ENCODE data around the gene PRDX5. TPM values are rescaled to one million over a fixed set of nuclear protein-coding genes. Genes with fewer than 3 reads are reported as not detected.

The PRDX5 gene
- total and polyA plus RNA-seq, 9 of the 15 experiments (the other 6 are each of a cell fraction or from before 2014, with no cell fraction given): 40.8 to 327 (median 204) TPM

- FAIRE-seq (no peak), DNase-seq (ENCODE audit: extremely low read depth in 1 of 4, low spot score in 3 of 4) (no peak), ATAC-seq (no peak)
- Histone ChIP-seq H3K27ac (ENCODE audit: extremely low read depth, low read depth, low read length) (no peak overlapping the region), H3K27me3 (ENCODE audit: control insufficient read depth in 2 of 2, insufficient read depth in 2 of 2, low read length in 2 of 2) (no peaks in the 10 kb centered on the region), H2AFZ (ENCODE audit: low read depth, low read length) (no peak overlapping the region), H3K4me3 (no peak overlapping the region), H3K9me3 (replicated peaks; ENCODE audit: control insufficient read depth, insufficient read depth, low read depth, low read length) (no peaks in the 10 kb centered on the region), H3K79me2 (ENCODE audit: control insufficient read depth, insufficient read depth, low read length) (peaks cover 17% of the 10 kb centered on the region), H3K9ac (ENCODE audit: insufficient read depth in 1 of 2, low read depth in 2 of 2, low read length in 2 of 2) (0 out of 4 replicates have a peak overlapping the region, but pooled peaks of 1 of the 2 experiments have one; percentile 22), H4K20me1 (replicated peaks; ENCODE audit: control insufficient read depth, insufficient read depth, low read length) (no peaks in the 10 kb centered on the region), H3K4me1 (replicated peaks in 1 of 2; ENCODE audit: control insufficient read depth in 2 of 2, insufficient read depth in 2 of 2, low read length in 2 of 2) (peaks cover 17 to 33% of the 10 kb centered on the region in 2 experiments), H3K36me3 (ENCODE audit: control insufficient read depth, insufficient read depth, low read length) (peaks cover 62% of the 10 kb centered on the region; the same call in 2 of the 3 replicates), H3K4me2 (ENCODE audit: insufficient read depth, low read length) (no peak overlapping the region), H3K9me1 (ENCODE audit: control insufficient read depth, insufficient read depth, low read length) (no peaks in the 10 kb centered on the region)
- in situ Hi-C loops (cut with MboI) (no loop called here), intact Hi-C loops (cut with micrococcal nuclease) (no loop called here)
- WGBS (ENCODE audit: insufficient coverage, low coverage, missing lambda C conversion rate): 89% methylated on average over 10 of the region's 10 CpGs
- TF ChIP-seq ZKSCAN1 (IDR thresholded peaks at IDR 0.05; ENCODE audit: low read depth, low read length) (peak; percentile 38; the same call in 1 of the 2 replicates), GABPB2 (CRISPR knock-in tag; conservative IDR thresholded peaks at IDR 0.05) (no peak)
- CTCF ChIA-PET (ENCODE audit: low intra/inter-chr PET ratio): no interaction called here
- no TSS peak for BruUV-seq (replicated peaks)
- POLR2A ChIA-PET: interaction anchor here (1.2 kb wide), 1 partner anchor 10 kb away, joined by 3 read pairs; no protein-coding TSS in a partner anchor
Measured at GRCh38 chr11:64362339-64362738, 44.4 kb downstream of the PRDX5 start.

- Histone ChIP-seq H3K9me1 (ENCODE audit: control insufficient read depth, insufficient read depth, low read length) (no peaks in the 10 kb centered on the region), H4K20me1 (replicated peaks; ENCODE audit: control insufficient read depth, insufficient read depth, low read length) (no peaks in the 10 kb centered on the region), H3K4me1 (replicated peaks in 1 of 2; ENCODE audit: control insufficient read depth in 2 of 2, insufficient read depth in 2 of 2, low read length in 2 of 2) (peaks cover 2 to 17% of the 10 kb centered on the region in 2 experiments; a peak in 2 of 5 replicates), H3K9me3 (replicated peaks; ENCODE audit: control insufficient read depth, insufficient read depth, low read depth, low read length) (no peaks in the 10 kb centered on the region), H3K27me3 (ENCODE audit: control insufficient read depth in 2 of 2, insufficient read depth in 2 of 2, low read length in 2 of 2) (no peaks in the 10 kb centered on the region), H3K4me3 (no peak overlapping the region), H3K4me2 (ENCODE audit: insufficient read depth, low read length) (no peak overlapping the region), H3K9ac (ENCODE audit: insufficient read depth in 1 of 2, low read depth in 2 of 2, low read length in 2 of 2) (no peak overlapping the region), H2AFZ (ENCODE audit: low read depth, low read length) (no peak overlapping the region), H3K27ac (ENCODE audit: extremely low read depth, low read depth, low read length) (no peak overlapping the region), H3K79me2 (ENCODE audit: control insufficient read depth, insufficient read depth, low read length) (peaks cover 5% of the 10 kb centered on the region), H3K36me3 (ENCODE audit: control insufficient read depth, insufficient read depth, low read length) (peaks cover 79% of the 10 kb centered on the region; the same call in 2 of the 3 replicates)
- in situ Hi-C loops (cut with MboI) (no loop called here), intact Hi-C loops (cut with micrococcal nuclease) (no loop called here)
- ChIA-PET CTCF (ENCODE audit: low intra/inter-chr PET ratio) (no interaction called here), POLR2A (interaction anchor here (0.6 kb wide), 1 partner anchor 969 kb away, joined by 4 read pairs; no protein-coding TSS in a partner anchor)
- FAIRE-seq (no peak), DNase-seq (ENCODE audit: extremely low read depth in 1 of 4, low spot score in 3 of 4) (no peak), ATAC-seq (no peak)
- no TSS peak for BruUV-seq (replicated peaks)
- WGBS (ENCODE audit: insufficient coverage, low coverage, missing lambda C conversion rate): 81% methylated on average over 3 of the region's 6 CpGs
- TF ChIP-seq ZFX (CRISPR knock-in tag; IDR thresholded peaks at IDR 0.05) (no peak), GTF2E2 (tag; IDR thresholded peaks at IDR 0.05) (no peak), ZNF445 (CRISPR knock-in tag; IDR thresholded peaks at IDR 0.05; ENCODE audit: low read depth) (no peak), ZNF174 (CRISPR knock-in tag; IDR thresholded peaks at IDR 0.05) (no peak), DIDO1 (tag; IDR thresholded peaks at IDR 0.05; ENCODE audit: low read depth) (no peak), HMGXB4 (CRISPR knock-in tag; IDR thresholded peaks at IDR 0.05) (no peak), BCL6 (CRISPR knock-in tag; IDR thresholded peaks at IDR 0.05) (no peak), ZNF696 (CRISPR knock-in tag; conservative IDR thresholded peaks at IDR 0.05) (no peak), ZNF282 (CRISPR knock-in tag; IDR thresholded peaks at IDR 0.05) (no peak), HDGF (IDR thresholded peaks at IDR 0.05) (no peak), MEIS2 (IDR thresholded peaks at IDR 0.05; ENCODE audit: partially characterized antibody) (no peak)
Measured at GRCh38 chr11:64364435-64364834, 46.5 kb downstream of the PRDX5 start.
